ENCODE data around the gene SLC38A8. TPM values are rescaled to one million over a fixed set of nuclear protein-coding genes. Genes with fewer than 3 reads are reported as not detected.

The SLC38A8 gene
- total RNA-seq, 4 donors from 2014 or later = not detected

GRCh38 chr16:84061236-84061819, 18.7 kb upstream of the SLC38A8 start:
- in situ Hi-C loops (cut with MboI; ENCODE audit: low pct_ligation_motif_present in 1 of 4, low pct_unique_long_range_greater_than_20kb in 1 of 4, low sequenced_read_pairs in 3 of 4) = loop anchor here (10.0 to 25.0 kb wide), 3 partner anchors 99 to 249 kb away; partner anchors contain the start of genes HSBP1 (in 3 of the 4), NECAB2 (in 3 of the 4) and OSGIN1 (in 3 of the 4)
- TF ChIP-seq EP300 (IDR thresholded peaks at IDR 0.05; ENCODE audit: low read depth) (no peak), POLR2A (IDR thresholded peaks at IDR 0.05) (no peak), CTCF (IDR thresholded peaks at IDR 0.05) (no peak), POLR2AphosphoS5 (IDR thresholded peaks at IDR 0.05) (no peak)
- no peak for DNase-seq
- intact Hi-C loops (cut with DNase I; ENCODE audit: low total_unique reads) = loop anchor here (5.0 to 10.0 kb wide), 2 partner anchors 99 to 237 kb away; no protein-coding TSS in a partner anchor
- Histone ChIP-seq H3K27ac (no peak overlapping the region), H3K27me3 (no peaks in the 10 kb centered on the region), H3K4me1 (no peaks in the 10 kb centered on the region), H3K36me3 (peaks cover 0 to 84% (median 33%) of the 10 kb centered on the region in 4 donors), H3K4me3 (no peak overlapping the region), H3K9me3 (no peaks in the 10 kb centered on the region)
- 95% methylated on average over 7 of the region's 7 CpGs; no CpG with 5 or more reads in 1 of the 2 donors for WGBS, 2 donors (ENCODE audit: low coverage in 1 of 2)

GRCh38 chr16:84059946-84060901, 17.6 kb upstream of the SLC38A8 start:
- H3K27me3 ChIP-seq = no peaks in the 10 kb centered on the region
- no peak for DNase-seq
- 94 to 95% methylated on average over 7 to 28 of the region's 28 CpGs for WGBS, 2 donors (ENCODE audit: low coverage in 1 of 2)
- H3K4me1 ChIP-seq = no peaks in the 10 kb centered on the region
- no peak overlapping the region for H3K4me3 ChIP-seq
- no peaks in the 10 kb centered on the region for H3K9me3 ChIP-seq
- peaks cover 0 to 87% (median 35%) of the 10 kb centered on the region in 4 donors for H3K36me3 ChIP-seq
- intact Hi-C loops (cut with DNase I; ENCODE audit: low total_unique reads) (loop anchor here (5.0 to 10.0 kb wide), 2 partner anchors 98 to 235 kb away; no protein-coding TSS in a partner anchor), in situ Hi-C loops (cut with MboI; ENCODE audit: low pct_ligation_motif_present in 1 of 4, low pct_unique_long_range_greater_than_20kb in 1 of 4, low sequenced_read_pairs in 3 of 4) (loop anchor here (10.0 to 25.0 kb wide), 3 partner anchors 98 to 248 kb away; partner anchors contain the start of genes HSBP1 (in 3 of the 4), NECAB2 (in 3 of the 4) and OSGIN1 (in 3 of the 4))
- no peak overlapping the region for H3K27ac ChIP-seq
- TF ChIP-seq POLR2A (IDR thresholded peaks at IDR 0.05) = no peak
- no peak for TF ChIP-seq POLR2AphosphoS5 (IDR thresholded peaks at IDR 0.05)
- no peak for TF ChIP-seq EP300 (IDR thresholded peaks at IDR 0.05; ENCODE audit: low read depth)
- TF ChIP-seq CTCF (IDR thresholded peaks at IDR 0.05) = no peak

- WGBS, 2 donors (ENCODE audit: low coverage in 1 of 2) = 87 to 96% methylated on average over 3 to 11 of the region's 11 CpGs
- Histone ChIP-seq H3K36me3 (peaks cover 0 to 79% (median 38%) of the 10 kb centered on the region in 4 donors), H3K4me3 (no peak overlapping the region), H3K27me3 (no peaks in the 10 kb centered on the region), H3K4me1 (no peaks in the 10 kb centered on the region), H3K27ac (no peak overlapping the region), H3K9me3 (no peaks in the 10 kb centered on the region)
- no peak for DNase-seq
- TF ChIP-seq POLR2A (IDR thresholded peaks at IDR 0.05) = no peak
- no peak for TF ChIP-seq POLR2AphosphoS5 (IDR thresholded peaks at IDR 0.05)
- no peak for TF ChIP-seq CTCF (IDR thresholded peaks at IDR 0.05)
- no peak for TF ChIP-seq EP300 (IDR thresholded peaks at IDR 0.05; ENCODE audit: low read depth)
- intact Hi-C loops (cut with DNase I; ENCODE audit: low total_unique reads) = no loop called here
- in situ Hi-C loops (cut with MboI; ENCODE audit: low pct_ligation_motif_present in 1 of 4, low pct_unique_long_range_greater_than_20kb in 1 of 4, low sequenced_read_pairs in 3 of 4) = loop anchor here (25.0 kb wide), 2 partner anchors 97 to 247 kb away; partner anchors contain the start of genes HSBP1 (in 3 of the 4), NECAB2 (in 3 of the 4) and OSGIN1 (in 3 of the 4)
Observed at GRCh38 chr16:84059111-84059510, 16.5 kb upstream of the SLC38A8 start.

- Histone ChIP-seq H3K27me3 (no peaks in the 10 kb centered on the region), H3K4me1 (no peaks in the 10 kb centered on the region), H3K27ac (no peak overlapping the region), H3K9me3 (no peaks in the 10 kb centered on the region), H3K36me3 (peaks cover 0 to 81% (median 39%) of the 10 kb centered on the region in 4 donors), H3K4me3 (no peak overlapping the region)
- intact Hi-C loops (cut with DNase I; ENCODE audit: low total_unique reads) = no loop called here
- in situ Hi-C loops (cut with MboI; ENCODE audit: low pct_ligation_motif_present in 1 of 4, low pct_unique_long_range_greater_than_20kb in 1 of 4, low sequenced_read_pairs in 3 of 4) = loop anchor here (25.0 kb wide), 2 partner anchors 96 to 246 kb away; partner anchors contain the start of genes HSBP1 (in 3 of the 4), NECAB2 (in 3 of the 4) and OSGIN1 (in 3 of the 4)
- DNase-seq = no peak
- WGBS, 2 donors (ENCODE audit: low coverage in 1 of 2) = 86 to 87% methylated on average over 3 to 11 of the region's 11 CpGs
- TF ChIP-seq CTCF (IDR thresholded peaks at IDR 0.05) (no peak), EP300 (IDR thresholded peaks at IDR 0.05; ENCODE audit: low read depth) (no peak), POLR2A (IDR thresholded peaks at IDR 0.05) (no peak), POLR2AphosphoS5 (IDR thresholded peaks at IDR 0.05) (no peak)
Observed at GRCh38 chr16:84058664-84059063, 16.1 kb upstream of the SLC38A8 start.
